ENCODE measurements around the gene VMAC.

DNA sequence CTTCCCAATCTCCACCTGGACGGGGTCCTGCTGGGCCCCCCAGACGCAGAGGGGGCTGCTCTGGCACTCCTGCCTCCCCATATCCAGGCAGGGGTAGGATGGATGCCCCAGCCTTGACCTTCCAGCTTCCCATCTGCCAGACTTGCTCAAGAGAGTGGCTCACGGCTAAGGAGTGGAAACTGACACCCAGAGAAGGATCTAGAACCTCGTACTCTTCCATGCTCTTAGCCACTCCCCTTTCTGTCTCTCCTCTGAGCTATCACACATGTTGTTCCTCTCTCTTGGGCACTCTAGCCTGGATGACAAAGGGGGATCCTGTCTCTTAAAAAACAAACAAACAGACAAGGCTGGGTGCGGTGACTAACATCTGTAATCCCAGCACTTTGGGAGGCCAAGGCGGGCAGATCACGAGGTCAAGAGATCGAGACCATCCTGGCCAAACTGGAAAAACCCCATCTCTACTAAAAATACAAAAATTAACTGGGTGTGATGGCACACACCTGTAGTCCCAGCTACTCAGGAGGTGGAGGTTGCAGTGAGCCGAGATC is 22.2 kb upstream of the VMAC start:
- TF ChIP-seq, protein P1, sequence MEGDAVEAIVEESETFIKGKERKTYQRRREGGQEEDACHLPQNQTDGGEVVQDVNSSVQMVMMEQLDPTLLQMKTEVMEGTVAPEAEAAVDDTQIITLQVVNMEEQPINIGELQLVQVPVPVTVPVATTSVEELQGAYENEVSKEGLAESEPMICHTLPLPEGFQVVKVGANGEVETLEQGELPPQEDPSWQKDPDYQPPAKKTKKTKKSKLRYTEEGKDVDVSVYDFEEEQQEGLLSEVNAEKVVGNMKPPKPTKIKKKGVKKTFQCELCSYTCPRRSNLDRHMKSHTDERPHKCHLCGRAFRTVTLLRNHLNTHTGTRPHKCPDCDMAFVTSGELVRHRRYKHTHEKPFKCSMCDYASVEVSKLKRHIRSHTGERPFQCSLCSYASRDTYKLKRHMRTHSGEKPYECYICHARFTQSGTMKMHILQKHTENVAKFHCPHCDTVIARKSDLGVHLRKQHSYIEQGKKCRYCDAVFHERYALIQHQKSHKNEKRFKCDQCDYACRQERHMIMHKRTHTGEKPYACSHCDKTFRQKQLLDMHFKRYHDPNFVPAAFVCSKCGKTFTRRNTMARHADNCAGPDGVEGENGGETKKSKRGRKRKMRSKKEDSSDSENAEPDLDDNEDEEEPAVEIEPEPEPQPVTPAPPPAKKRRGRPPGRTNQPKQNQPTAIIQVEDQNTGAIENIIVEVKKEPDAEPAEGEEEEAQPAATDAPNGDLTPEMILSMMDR (optimal IDR thresholded peaks at IDR 0.05 in 1 of 3, IDR thresholded peaks at IDR 0.05 in 1 of 3, conservative IDR thresholded peaks at IDR 0.05 in 1 of 3; ENCODE audit: extremely low read depth in 1 of 3, insufficient read depth in 2 of 3, low read length in 3 of 3): no peak
- no peak for TF ChIP-seq EZH2 (IDR thresholded peaks at IDR 0.05; ENCODE audit: low read length)
